SIG-M5 treated with dmso at 0.1 percent for 504 hours (cell line): Measurements from ENCODE around the gene CHGA.

Experiments used
- DNase-seq: peaks from one replicate; lab custom pipeline; 2025; ENCODE audit not compliant: unreplicated experiment; lab: John Stamatoyannopoulos, UW

CHGA gene

GRCh38 chr14:92903359-92903758 lies 19.6 kb upstream of the CHGA start:
- DNase-seq, result no peak

DNA sequence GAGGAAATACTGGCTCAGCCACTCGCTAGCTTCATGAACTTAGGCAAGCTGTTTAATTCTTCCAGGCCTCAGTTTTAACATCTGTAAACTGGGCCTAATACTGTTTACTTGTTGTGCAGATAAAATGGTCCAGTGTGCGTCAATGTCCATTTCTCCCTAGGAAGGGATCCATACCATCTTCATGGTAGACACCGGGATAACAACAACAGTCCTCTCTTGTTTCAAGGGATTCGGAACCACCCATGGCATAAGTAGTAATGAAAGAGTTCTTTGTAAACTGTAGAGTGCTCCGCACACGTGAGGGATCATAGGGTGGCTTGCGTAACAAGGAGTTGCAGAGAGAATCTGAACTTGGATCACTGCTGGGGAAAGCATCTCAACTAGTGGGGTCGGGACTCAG lies 17.3 kb upstream of the CHGA start:
- DNase-seq, result no peak

GRCh38 chr14:92906420-92906819 lies 16.5 kb upstream of the CHGA start:
- DNase-seq, result no peak

- no peak for DNase-seq
Observed at GRCh38 chr14:92906823-92907222, 16.1 kb upstream of the CHGA start.

GRCh38 chr14:92907316-92907911 lies 15.5 kb upstream of the CHGA start:
- DNase-seq, result no peak

- DNase-seq, result no peak
Observed at GRCh38 chr14:92914087-92914656, 8.8 kb upstream of the CHGA start.

- DNase-seq, result no peak
Observed at GRCh38 chr14:92916201-92916600, 6.7 kb upstream of the CHGA start.

DNA sequence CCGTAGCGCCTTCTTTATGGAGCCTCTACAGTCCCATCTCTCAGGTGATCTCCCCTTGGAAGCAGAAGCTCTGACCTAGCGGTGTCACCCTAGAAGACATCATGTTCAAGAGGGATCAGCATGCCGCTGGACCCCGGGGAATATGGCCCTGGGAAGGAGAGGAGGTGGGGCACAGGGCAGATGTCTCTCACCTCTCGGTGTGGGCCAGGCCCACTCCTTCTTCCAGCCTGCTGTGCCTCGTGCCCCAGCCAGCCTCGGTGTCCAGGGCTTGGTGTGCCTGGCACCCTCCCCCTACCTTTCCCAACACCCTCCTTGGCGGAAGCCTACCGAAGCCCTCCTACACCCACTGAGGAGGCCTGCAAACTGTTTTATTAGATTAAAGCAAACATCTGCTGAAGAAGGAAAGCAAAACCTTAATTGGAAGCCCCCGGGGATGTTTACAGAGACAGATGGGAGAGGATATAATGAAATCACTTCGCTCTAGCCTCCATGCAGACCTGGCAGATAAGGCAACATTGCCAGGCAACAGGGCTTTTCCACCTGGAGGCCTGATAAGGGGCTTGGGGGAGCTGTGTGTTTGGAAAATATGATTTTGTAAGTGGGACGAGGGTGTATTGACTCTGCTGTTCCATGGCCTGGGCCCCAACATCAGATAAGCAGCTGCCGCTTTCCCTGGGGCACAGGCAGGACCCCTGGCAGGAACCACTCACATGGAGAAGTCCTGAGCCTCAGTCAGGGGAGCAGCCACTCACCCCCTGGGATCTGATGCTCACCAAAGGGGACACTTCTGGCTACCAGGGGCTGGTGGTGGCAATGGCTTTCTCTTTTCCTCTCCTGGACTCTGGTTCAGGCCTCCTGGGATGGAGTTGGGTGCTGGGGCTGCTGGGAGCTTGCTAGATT lies 5.7 kb upstream of the CHGA start:
- DNase-seq, result no peak

DNA sequence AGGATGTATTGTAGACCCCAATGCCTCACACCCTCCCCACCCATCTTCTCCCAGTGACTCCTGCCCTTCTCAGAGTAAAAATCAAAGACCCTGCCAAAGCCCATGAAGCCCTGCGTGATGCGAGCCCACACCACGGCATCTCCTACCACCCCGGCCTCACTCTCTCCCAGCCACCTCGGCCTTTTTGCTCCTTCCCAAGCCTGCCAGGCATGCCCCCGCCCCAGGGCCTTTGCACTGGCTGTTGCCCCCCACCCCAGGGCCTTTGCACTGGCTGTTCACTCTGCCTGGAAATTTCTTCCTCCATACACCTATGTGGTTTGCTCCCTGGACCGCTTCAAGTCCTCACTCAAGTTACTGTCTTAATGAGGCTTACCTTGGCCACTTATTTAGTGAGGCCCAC lies 5.0 kb upstream of the CHGA start:
- no peak for DNase-seq

DNA sequence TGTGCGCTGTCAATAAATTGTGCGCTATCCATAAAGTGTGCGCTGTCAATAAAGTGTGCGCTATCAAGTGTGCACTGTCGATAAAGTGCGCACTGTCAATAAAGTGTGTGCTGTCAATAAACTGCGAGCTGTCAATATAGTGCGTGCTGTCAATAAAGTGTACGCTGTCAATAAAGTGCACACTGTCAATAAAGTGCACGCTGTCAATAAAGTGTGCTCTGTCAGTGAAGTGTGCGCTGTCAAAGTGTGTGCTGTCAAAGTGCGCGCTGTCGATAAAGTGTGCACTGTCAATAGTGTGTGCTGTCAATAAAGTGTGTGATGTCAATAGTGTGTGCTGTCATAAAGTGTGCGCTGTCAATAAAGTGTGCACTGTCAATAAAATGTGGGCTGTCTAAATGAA lies 2.9 kb upstream of the CHGA start:
- DNase-seq, result no peak

DNA sequence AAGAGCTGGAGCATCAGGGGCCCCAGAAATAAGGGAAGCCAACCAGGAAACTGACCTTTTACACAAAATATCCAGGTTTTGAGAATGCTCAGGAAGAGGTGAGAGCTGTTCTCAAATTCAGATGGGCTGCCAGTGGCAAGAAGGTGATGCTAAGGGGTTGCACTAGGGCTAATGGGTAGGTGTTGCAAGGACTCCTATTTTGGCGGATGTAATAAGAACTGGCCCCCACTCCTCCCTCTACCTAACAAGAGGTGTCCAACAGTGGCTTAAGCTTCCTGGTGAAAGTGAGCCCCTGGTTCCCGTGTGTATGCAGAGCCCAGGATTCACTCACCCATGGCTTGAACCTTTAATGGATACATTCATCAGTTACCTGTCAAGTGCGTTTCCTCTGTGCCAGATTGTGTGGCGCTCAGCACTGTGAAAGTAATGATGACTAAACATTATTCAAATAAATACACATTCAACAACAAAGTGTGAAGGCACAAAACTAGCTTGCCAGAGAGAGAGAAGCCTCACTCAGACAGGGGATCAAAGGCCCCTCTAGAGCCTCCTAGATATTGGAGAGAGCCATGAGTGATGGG lies 705 bp upstream of the CHGA start:
- DNase-seq, result no peak

DNA sequence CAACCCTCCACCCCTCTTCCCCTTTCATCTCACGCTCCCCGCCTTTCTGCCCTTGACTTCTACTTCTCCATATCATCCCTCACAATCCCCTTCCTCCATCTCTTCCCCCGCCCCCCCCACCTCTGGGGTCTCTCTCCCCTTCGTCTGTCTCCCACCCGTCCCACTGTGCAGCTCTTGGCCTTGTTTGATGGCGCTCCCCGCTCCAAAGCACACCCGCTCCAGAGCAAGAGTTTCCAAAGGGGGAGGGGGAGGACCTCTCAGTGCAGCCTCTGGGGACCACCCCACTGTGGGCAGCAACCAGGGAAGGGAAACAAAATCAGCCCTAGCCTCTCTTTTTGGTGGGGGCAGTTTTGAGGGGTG lies 774 bp downstream of the CHGA start:
- DNase-seq, result no peak

- no peak for DNase-seq
Observed at GRCh38 chr14:92924247-92924646, 1.3 kb downstream of the CHGA start.

DNA sequence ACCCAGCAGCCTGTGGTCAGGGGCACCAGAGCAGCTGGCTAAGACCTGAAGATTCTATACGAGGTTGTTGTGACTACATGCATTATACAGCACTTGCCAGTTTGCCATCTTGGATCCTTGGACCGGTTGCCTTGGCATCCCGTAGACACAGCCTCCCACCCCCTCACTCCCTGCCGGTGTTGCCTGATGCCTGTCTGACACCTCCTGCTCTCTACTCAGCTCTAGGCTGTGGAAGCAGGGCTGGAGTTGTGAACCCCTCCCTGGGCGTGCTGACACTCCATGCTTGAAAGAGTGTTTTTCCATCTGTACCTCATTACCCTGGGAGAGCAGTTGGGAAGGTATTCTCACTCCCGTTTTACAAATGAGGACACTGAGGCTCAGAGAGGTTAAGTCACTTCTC lies 2.5 kb downstream of the CHGA start:
- DNase-seq, result no peak

DNA sequence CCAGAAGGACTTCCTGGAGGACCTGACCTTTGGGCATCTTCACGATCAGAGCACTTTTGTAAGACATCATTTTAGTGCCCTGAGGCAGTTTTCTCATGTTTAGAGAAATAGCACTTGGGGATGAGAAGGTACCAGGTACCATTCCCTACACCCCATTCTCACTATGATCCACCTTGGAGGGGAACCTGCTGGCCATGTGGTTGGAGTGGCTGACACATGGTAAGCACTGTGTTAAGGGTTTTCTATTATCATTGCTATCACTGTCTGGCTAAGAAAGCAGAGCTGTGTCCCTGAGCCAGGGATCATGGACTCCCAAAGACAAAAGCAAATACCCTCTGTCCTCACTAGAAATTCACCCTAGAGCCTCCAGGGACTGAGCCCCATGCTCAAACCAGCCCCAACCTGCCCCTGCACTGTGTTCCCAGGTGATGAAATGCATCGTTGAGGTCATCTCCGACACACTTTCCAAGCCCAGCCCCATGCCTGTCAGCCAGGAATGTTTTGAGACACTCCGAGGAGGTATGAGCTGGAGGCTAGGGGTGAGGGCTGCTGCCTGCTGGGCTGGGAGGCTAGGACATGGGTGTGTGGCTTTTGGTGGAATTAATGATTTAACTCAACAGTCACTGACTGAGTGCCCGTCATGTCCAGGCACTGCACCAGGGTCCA lies 3.4 kb downstream of the CHGA start:
- no peak for DNase-seq

DNA sequence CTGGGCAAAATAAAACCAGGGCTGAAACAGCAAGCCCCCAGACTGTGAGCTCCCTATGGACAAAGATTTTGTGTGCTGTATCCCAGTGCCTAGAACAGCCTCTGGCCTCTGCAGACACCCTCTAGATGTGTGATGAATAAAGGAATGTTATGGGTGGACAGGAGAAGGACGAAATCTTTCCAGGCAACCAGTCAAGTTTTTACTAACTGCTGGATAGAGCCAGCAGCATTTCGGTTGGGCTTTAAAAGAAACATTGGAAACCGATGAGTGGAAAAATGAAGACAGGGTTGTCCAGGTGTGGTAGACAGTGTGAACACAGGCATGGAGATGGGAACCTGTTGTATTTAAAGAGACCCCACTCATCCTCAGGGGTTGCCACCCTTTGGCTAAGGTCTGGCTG lies 4.0 kb downstream of the CHGA start:
- no peak for DNase-seq

- no peak for DNase-seq
Observed at GRCh38 chr14:92927349-92928257, 4.7 kb downstream of the CHGA start.

GRCh38 chr14:92928258-92928629 lies 5.3 kb downstream of the CHGA start:
- DNase-seq, result no peak

DNA sequence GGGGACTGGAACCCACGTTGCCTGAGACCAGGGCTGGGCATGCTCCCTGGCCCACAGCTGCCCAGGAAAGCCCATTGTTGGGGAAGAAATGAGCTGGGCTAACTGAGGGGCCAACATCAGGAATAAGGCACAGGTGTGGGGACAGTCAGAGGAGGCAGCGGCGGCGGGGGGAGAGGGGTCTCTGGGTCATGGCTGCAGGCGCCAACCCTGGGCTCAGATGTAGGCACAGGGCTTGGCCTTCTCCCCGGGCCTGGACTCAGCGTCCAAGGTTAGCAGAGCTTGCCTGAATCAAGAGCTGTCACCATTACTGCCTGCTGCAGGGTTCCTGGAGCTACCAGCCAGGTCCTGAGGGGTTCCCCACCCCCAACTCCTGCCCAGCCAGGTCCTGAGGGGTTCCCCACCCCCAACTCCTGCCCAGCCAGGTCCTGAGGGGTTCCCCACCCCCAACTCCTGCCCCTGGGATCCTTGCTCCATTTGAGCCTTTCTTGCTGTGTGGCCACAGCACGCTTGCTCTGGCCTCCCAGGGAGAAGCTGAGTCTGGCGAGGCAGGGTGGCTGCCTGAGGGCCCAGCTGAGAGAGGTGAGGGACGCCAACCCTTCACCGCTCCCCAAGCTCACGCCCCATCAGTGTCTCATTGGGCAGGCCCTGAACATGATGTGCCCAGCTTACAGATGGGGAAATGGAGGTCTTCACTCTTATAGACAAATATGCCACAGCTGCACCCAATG lies 6.2 kb downstream of the CHGA start:
- no peak for DNase-seq
